Measurements from ENCODE around the gene ALDH16A1. TPM values are rescaled to one million over a fixed set of nuclear protein-coding genes. Genes with fewer than 3 reads are reported as not detected.
A peak's percentile ranks its signal among the peaks of the same experiment; 100 is the strongest.

ALDH16A1 gene
- total RNA-seq, 3 donors from 2014 or later = 31.2 to 36.4 (median 36.3) TPM

DNA sequence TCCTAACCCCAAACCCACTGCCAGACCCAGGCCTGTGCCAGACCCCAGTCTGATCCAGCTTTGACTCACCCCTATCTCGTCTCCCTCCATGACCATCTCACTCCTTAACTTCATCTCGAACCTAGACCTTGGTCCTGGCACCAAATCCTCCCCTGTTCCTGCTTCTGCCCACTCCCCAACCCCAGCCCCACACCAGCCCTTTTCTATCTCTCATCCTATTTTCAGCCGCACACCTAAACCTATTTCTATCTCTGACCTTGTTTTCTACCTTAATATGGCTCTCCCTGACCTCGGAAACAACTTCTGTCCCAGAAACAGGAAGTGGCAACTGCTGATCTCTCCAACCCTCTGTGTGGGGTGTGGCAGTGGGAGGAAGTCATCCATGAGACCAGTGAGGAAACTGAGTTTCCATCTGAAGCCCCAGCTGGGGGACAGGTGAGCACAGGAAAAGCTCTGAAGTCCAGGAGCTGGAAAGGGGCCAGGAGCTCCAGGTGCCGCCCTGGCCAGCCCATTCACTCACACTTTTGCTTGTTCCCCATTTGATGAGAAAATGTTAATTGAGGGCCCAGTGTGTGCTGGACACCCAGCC is 43.5 kb upstream of the ALDH16A1 start:
- H3K36me3 ChIP-seq (ENCODE audit: low read depth) = no peaks in the 10 kb centered on the region
- H3K4me1 ChIP-seq (ENCODE audit: low read depth) = peaks cover 6% of the 10 kb centered on the region
- ATAC-seq = peak; percentile 79
- no peak overlapping the region for H3K4me3 ChIP-seq
- intact Hi-C loops (cut with DNase I, micrococcal nuclease) = no loop called here
- peak in 1 of 3 donors; percentile 32 for DNase-seq
- TF ChIP-seq, protein P1, sequence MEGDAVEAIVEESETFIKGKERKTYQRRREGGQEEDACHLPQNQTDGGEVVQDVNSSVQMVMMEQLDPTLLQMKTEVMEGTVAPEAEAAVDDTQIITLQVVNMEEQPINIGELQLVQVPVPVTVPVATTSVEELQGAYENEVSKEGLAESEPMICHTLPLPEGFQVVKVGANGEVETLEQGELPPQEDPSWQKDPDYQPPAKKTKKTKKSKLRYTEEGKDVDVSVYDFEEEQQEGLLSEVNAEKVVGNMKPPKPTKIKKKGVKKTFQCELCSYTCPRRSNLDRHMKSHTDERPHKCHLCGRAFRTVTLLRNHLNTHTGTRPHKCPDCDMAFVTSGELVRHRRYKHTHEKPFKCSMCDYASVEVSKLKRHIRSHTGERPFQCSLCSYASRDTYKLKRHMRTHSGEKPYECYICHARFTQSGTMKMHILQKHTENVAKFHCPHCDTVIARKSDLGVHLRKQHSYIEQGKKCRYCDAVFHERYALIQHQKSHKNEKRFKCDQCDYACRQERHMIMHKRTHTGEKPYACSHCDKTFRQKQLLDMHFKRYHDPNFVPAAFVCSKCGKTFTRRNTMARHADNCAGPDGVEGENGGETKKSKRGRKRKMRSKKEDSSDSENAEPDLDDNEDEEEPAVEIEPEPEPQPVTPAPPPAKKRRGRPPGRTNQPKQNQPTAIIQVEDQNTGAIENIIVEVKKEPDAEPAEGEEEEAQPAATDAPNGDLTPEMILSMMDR (IDR thresholded peaks at IDR 0.05) = no peak
- H3K9me3 ChIP-seq = no peaks in the 10 kb centered on the region

DNA sequence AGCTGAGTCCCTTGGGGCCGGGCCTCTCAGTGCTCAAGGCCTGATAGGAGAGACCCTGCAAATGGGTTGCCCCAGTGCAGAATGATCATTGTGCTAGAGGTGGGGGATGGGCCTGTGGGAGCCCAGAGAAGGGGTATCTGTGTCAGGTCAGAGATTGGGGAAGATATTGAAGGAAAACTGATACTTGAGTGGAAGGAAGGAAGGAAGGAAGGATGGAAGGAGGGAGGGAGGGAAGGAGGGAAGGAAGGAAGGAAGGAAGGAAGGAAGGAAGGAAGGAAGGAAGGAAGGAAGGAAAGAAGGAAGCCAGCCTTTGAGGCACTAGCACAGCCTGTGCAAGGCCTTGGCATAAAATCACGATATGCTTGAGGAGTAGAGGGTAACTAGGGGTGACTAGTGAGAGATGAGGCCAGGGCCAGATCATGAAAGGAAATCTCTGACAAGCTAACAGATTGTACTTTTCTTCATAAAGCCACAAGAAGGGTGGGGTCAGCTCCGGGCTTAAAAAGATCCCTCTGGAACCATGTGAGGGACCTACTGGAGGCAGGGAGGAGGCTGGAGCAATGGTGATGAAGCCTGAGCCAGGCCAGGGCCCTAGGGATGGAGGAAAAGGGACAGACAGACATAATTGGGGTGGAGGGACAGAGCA is 41.2 kb upstream of the ALDH16A1 start:
- no peaks in the 10 kb centered on the region for H3K9me3 ChIP-seq
- no peak for DNase-seq
- TF ChIP-seq, protein P1 (IDR thresholded peaks at IDR 0.05) = no peak
- no peaks in the 10 kb centered on the region for H3K36me3 ChIP-seq (ENCODE audit: low read depth)
- peaks cover 6% of the 10 kb centered on the region for H3K4me1 ChIP-seq (ENCODE audit: low read depth)
- no peak overlapping the region for H3K4me3 ChIP-seq
- ATAC-seq = no peak
- intact Hi-C loops (cut with DNase I, micrococcal nuclease) = no loop called here

- no peaks in the 10 kb centered on the region for H3K36me3 ChIP-seq (ENCODE audit: low read depth)
- H3K4me3 ChIP-seq = no peak overlapping the region
- ATAC-seq (no peak), DNase-seq (no peak)
- H3K4me1 ChIP-seq (ENCODE audit: low read depth) = peaks cover 6% of the 10 kb centered on the region
- TF ChIP-seq, protein P1 (IDR thresholded peaks at IDR 0.05) = no peak
- no peaks in the 10 kb centered on the region for H3K9me3 ChIP-seq
- intact Hi-C loops (cut with DNase I, micrococcal nuclease) = no loop called here
Observed at GRCh38 chr19:49413348-49413747, 39.7 kb upstream of the ALDH16A1 start.

GRCh38 chr19:49414256-49414655 is 38.8 kb upstream of the ALDH16A1 start:
- TF ChIP-seq, protein P1 (IDR thresholded peaks at IDR 0.05) = no peak
- Histone ChIP-seq H3K36me3 (ENCODE audit: low read depth) (no peaks in the 10 kb centered on the region), H3K4me3 (no peak overlapping the region), H3K9me3 (no peaks in the 10 kb centered on the region), H3K4me1 (ENCODE audit: low read depth) (peaks cover 3% of the 10 kb centered on the region)
- no peak for ATAC-seq
- DNase-seq = no peak
- intact Hi-C loops (cut with DNase I, micrococcal nuclease) = no loop called here

- Histone ChIP-seq H3K9me3 (no peaks in the 10 kb centered on the region), H3K4me1 (ENCODE audit: low read depth) (no peaks in the 10 kb centered on the region), H3K4me3 (no peak overlapping the region), H3K36me3 (ENCODE audit: low read depth) (no peaks in the 10 kb centered on the region)
- ATAC-seq (no peak), DNase-seq (no peak)
- intact Hi-C loops (cut with DNase I, micrococcal nuclease) = no loop called here
- TF ChIP-seq, protein P1 (IDR thresholded peaks at IDR 0.05) = no peak
Observed at GRCh38 chr19:49415102-49415809, 37.8 kb upstream of the ALDH16A1 start.

Measured in mucosa of descending colon (tissue), 3 donors.